ENCODE measurements around the gene SHISA4. TPM values are rescaled to one million over a fixed set of nuclear protein-coding genes. Genes with fewer than 3 reads are reported as not detected.
"Not testable (repeated sequence)": the region's sequence is repeated elsewhere in the genome, so short reads cannot be mapped to it uniquely, and the experiment has no call there.

The SHISA4 gene
- total and polyA plus RNA-seq, 2 experiments from 2014 or later = 21.9 to 22.8 TPM

DNA sequence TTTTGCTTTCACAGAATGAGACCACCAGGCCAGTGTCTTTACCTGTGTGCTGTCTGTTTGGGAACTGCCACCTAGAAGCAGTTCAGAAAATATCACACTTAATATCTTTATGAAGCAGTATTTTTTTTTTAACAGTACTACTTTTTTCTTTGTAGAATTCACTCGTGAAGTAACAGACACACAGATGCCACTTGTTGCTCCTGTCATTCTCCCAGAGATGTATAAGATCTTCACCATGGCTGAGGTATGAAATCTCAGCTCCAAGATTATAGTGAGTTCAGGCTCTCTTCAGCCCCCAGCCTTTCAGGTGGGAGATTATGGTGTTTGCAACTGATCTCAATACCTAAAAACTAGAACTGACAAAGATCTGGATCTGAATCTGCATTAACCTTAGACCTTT lies 36.7 kb upstream of the SHISA4 start:
- TF ChIP-seq, protein P1, sequence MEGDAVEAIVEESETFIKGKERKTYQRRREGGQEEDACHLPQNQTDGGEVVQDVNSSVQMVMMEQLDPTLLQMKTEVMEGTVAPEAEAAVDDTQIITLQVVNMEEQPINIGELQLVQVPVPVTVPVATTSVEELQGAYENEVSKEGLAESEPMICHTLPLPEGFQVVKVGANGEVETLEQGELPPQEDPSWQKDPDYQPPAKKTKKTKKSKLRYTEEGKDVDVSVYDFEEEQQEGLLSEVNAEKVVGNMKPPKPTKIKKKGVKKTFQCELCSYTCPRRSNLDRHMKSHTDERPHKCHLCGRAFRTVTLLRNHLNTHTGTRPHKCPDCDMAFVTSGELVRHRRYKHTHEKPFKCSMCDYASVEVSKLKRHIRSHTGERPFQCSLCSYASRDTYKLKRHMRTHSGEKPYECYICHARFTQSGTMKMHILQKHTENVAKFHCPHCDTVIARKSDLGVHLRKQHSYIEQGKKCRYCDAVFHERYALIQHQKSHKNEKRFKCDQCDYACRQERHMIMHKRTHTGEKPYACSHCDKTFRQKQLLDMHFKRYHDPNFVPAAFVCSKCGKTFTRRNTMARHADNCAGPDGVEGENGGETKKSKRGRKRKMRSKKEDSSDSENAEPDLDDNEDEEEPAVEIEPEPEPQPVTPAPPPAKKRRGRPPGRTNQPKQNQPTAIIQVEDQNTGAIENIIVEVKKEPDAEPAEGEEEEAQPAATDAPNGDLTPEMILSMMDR (IDR thresholded peaks at IDR 0.05; ENCODE audit: low read depth, low read length) = no peak
- Histone ChIP-seq H3K36me3 (peaks cover 85% of the 10 kb centered on the region), H3K27ac (no peak overlapping the region), H3K27me3 (no peaks in the 10 kb centered on the region), H3K9me3 (ENCODE audit: low read depth) (no peaks in the 10 kb centered on the region), H3K4me1 (ENCODE audit: low read depth) (no peaks in the 10 kb centered on the region), H3K4me3 (no peak overlapping the region)
- no peak for DNase-seq (ENCODE audit: low read depth in 1 of 2, low spot score in 1 of 2)

DNA sequence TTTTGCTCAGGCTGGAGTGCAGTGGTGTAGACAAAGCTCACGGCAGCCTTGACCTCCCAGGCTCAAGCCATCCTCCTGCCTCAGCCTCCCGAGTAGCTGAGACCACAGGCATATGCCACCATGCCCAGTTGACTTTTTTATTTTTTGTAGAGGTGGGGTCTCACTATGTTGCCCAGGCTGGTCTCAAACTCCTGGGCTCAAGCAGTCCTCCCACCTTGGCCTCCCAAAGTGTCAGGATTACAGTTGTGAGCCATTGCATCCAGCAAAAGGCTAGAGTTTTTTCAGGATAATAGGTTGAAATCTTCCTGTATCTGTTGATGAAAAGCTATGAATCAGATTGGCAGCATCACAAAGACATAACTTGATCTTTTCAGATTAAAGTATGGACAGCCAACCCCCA lies 32.0 kb upstream of the SHISA4 start:
- not testable (repeated sequence) for H3K4me1 ChIP-seq (ENCODE audit: low read depth); H3K4me3 ChIP-seq; DNase-seq (ENCODE audit: low read depth in 1 of 2, low spot score in 1 of 2); H3K27me3 ChIP-seq; H3K9me3 ChIP-seq (ENCODE audit: low read depth); H3K27ac ChIP-seq
- H3K36me3 ChIP-seq = peaks cover 84% of the 10 kb centered on the region

DNA sequence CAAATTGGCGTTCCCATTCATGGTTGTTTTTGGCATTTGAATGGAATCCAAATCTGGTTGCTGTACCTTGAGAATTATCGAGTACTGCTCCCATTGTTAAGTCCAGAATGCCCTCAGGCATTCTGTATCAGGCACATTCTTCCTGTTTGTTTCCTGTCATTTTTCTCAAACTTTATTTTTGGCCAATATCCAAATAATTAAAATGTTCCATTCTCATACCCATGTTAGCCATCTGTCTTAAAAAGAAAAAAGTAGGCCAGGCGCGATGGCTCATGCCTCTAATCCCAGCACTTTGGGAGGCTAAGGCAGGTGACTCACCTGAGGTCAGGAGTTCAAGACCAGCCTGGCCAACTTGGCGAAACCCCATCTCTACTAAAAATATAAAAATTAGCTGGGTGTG lies 29.3 kb upstream of the SHISA4 start:
- no peak for DNase-seq (ENCODE audit: low read depth in 1 of 2, low spot score in 1 of 2)
- Histone ChIP-seq H3K27me3 (no peaks in the 10 kb centered on the region), H3K27ac (no peak overlapping the region), H3K4me1 (ENCODE audit: low read depth) (no peaks in the 10 kb centered on the region), H3K9me3 (ENCODE audit: low read depth) (no peaks in the 10 kb centered on the region), H3K36me3 (peaks cover 75% of the 10 kb centered on the region), H3K4me3 (no peak overlapping the region)
- TF ChIP-seq, protein P1 (IDR thresholded peaks at IDR 0.05; ENCODE audit: low read depth, low read length) = no peak

DNA sequence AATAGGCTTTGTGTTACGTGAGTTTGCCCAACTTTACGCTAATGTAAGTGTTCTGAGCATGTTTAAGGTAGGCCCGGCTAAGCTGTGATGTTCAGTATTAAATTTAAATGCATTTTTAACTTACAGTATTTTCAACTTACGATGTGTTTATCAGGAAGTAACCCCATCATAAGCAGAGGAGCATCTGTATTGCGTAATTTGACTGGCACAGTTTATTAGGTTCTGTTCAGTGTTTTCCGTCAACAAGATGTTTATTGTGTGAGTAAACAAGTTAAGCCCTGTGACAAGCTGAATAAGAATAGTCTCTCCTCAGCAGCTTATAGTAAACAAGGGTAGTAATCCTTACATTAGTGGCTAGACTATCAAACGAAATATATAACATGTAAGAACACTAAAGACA lies 27.2 kb upstream of the SHISA4 start:
- Histone ChIP-seq H3K4me1 (ENCODE audit: low read depth) (no peaks in the 10 kb centered on the region), H3K36me3 (peaks cover 68% of the 10 kb centered on the region), H3K4me3 (no peak overlapping the region), H3K27ac (no peak overlapping the region), H3K9me3 (ENCODE audit: low read depth) (no peaks in the 10 kb centered on the region), H3K27me3 (no peaks in the 10 kb centered on the region)
- DNase-seq (ENCODE audit: low read depth in 1 of 2, low spot score in 1 of 2) = no peak
- TF ChIP-seq, protein P1 (IDR thresholded peaks at IDR 0.05; ENCODE audit: low read depth, low read length) = no peak

DNA sequence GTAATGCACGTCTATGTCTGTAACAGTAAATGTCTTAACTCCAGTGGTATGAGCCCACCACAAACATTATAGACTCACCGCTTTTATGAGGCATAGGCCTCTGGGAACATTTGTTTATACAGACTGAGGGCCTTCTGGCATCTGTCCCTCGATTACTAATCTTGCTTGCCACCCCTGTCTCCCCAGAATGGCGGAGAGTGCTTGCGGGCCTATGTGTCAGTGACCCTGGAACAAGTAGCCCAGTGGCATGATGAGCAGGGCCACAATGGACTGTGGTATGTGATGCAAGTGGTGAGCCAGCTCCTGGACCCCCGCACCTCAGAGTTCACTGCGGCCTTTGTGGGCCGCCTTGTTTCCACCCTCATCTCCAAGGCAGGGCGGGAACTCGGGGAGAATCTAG lies 18.3 kb upstream of the SHISA4 start:
- no peak overlapping the region for H3K4me3 ChIP-seq

DNA sequence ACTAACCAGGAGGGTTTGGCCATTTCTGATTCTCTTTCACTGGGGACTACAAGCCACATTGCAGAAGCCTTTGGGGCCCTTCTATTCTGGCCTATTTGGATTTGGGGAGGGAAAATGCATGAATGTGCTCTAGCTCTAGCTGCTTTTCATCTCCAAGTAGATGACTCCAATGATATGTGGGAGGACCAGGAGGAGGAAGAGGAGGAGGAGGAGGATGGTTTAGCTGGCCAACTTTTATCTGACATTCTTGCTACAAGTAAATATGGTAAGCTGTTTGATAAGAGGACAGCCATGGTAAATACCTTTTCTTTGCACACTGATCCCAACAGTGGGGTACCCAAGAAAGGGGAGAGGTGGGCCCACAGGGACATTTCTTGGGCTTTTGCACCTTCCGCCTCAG lies 14.0 kb upstream of the SHISA4 start:
- Histone ChIP-seq H3K4me1 (ENCODE audit: low read depth) (peaks cover 25% of the 10 kb centered on the region), H3K27ac (peak overlapping the region; percentile 80), H3K9me3 (ENCODE audit: low read depth) (no peaks in the 10 kb centered on the region), H3K4me3 (no peak overlapping the region), H3K36me3 (peaks cover 30% of the 10 kb centered on the region), H3K27me3 (no peaks in the 10 kb centered on the region)
- no peak for DNase-seq (ENCODE audit: low read depth in 1 of 2, low spot score in 1 of 2)
- TF ChIP-seq, protein P1 (IDR thresholded peaks at IDR 0.05; ENCODE audit: low read depth, low read length) = no peak

More for the DNA sequence above, 18.3 kb upstream of the SHISA4 start:
- TF ChIP-seq, protein P1 (IDR thresholded peaks at IDR 0.05; ENCODE audit: low read depth, low read length) = no peak
- Histone ChIP-seq H3K27me3 (no peaks in the 10 kb centered on the region), H3K27ac (no peak overlapping the region), H3K36me3 (peaks cover 57% of the 10 kb centered on the region), H3K4me1 (ENCODE audit: low read depth) (peaks cover 21% of the 10 kb centered on the region), H3K9me3 (ENCODE audit: low read depth) (no peaks in the 10 kb centered on the region)
- no peak for DNase-seq (ENCODE audit: low read depth in 1 of 2, low spot score in 1 of 2)
